OCI-LY7 (cell line): ENCODE measurements around the gene SYNRG.

Source experiments
- EZH2phosphoT487 ChIP-seq: fragments of 200-600 bp; sonication (generic); IDR thresholded peaks from 2 replicates; pipeline ENCODE4 v1.6.1; 2018; ENCODE audit warnings: low read depth, borderline replicate concordance, mild to moderate bottlenecking, mixed run types, antibody characterized with exemption, low read length, moderate library complexity, mixed read lengths
- TF ChIP-seq, protein P1 (sequence below): fragments of 200-600 bp; sonication (generic); conservative IDR thresholded peaks from 2 replicates; pipeline ENCODE4 v1.5.1; 2014; ENCODE audit warnings: mild to moderate bottlenecking, antibody characterized with exemption, low read length, moderate library complexity, mixed read lengths

DNA sequence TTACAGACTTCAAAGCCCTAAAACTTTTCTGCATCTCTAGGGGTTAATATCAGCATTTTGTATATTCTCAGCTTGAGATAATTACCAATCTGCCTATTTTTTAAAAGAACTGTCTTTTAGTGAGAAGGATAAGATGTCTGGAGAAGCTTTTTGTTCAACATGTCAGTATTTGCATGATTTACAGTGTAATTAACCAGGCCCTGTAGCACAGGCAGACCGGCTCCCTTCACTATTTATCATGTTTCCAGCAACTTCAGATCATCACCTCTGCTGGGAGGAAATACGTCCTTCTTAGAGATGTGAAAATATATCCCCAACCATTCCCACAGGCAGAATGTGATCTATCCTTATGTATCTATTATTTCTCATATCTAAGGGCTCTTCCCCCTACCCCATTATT, 42.6 kb upstream of the SYNRG start:
- TF ChIP-seq, protein P1, sequence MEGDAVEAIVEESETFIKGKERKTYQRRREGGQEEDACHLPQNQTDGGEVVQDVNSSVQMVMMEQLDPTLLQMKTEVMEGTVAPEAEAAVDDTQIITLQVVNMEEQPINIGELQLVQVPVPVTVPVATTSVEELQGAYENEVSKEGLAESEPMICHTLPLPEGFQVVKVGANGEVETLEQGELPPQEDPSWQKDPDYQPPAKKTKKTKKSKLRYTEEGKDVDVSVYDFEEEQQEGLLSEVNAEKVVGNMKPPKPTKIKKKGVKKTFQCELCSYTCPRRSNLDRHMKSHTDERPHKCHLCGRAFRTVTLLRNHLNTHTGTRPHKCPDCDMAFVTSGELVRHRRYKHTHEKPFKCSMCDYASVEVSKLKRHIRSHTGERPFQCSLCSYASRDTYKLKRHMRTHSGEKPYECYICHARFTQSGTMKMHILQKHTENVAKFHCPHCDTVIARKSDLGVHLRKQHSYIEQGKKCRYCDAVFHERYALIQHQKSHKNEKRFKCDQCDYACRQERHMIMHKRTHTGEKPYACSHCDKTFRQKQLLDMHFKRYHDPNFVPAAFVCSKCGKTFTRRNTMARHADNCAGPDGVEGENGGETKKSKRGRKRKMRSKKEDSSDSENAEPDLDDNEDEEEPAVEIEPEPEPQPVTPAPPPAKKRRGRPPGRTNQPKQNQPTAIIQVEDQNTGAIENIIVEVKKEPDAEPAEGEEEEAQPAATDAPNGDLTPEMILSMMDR = no peak
- no peak for TF ChIP-seq EZH2phosphoT487
